Hepatocyte (in vitro differentiated cells): ENCODE results near the gene MRPL24. TPM values are rescaled to one million over a fixed set of nuclear protein-coding genes. Genes with fewer than 3 reads are reported as not detected.
A peak's percentile ranks its signal among the peaks of the same experiment; 100 is the strongest.

Experiments
- DNase-seq: peaks from one replicate; pipeline ENCODE4 v3.0.0-alpha.2; 2016; ENCODE audit warnings: low spot score
- H2AFZ ChIP-seq: fragments of 200-600 bp; sonication (generic); 2 replicates; pipeline ENCODE4 v1.6.0; 2016; ENCODE audit warnings: antibody characterized with exemption, mild to moderate bottlenecking
- H3K27ac ChIP-seq: fragments of 200-600 bp; sonication (generic); 2 replicates; pipeline ENCODE4 v1.5.1; 2016; ENCODE audit warnings: mild to moderate bottlenecking
- H3K27me3 ChIP-seq: fragments of 200-600 bp; sonication (generic); 2 replicates; pipeline ENCODE4 v1.6.1; 2016
- H3K36me3 ChIP-seq: fragments of 200-600 bp; sonication (generic); replicated peaks from 2 replicates; pipeline ENCODE4 v1.5.1; 2016; ENCODE audit warnings: low read depth; ENCODE audit not compliant: insufficient read depth
- H3K4me1 ChIP-seq: fragments of 200-600 bp; sonication (generic); 2 replicates; pipeline ENCODE4 v1.5.1; 2016; ENCODE audit warnings: mild to moderate bottlenecking, moderate library complexity; ENCODE audit not compliant: insufficient read depth
- H3K4me2 ChIP-seq: fragments of 200-600 bp; sonication (generic); 2 replicates; pipeline ENCODE4 v1.6.0; 2016
- H3K4me3 ChIP-seq: fragments of 200-600 bp; sonication (generic); 2 replicates; pipeline ENCODE4 v1.5.1; 2016; ENCODE audit warnings: mild to moderate bottlenecking
- H3K79me2 ChIP-seq: fragments of 200-600 bp; sonication (generic); 2 replicates; pipeline ENCODE4 v1.6.0; 2017; ENCODE audit warnings: mild to moderate bottlenecking
- H3K9me2 ChIP-seq: fragments of 200-600 bp; sonication (generic); replicated peaks from 2 replicates; pipeline ENCODE4 v1.6.0; 2017; ENCODE audit warnings: mild to moderate bottlenecking; ENCODE audit not compliant: insufficient read depth
- H3K9me3 ChIP-seq: fragments of 200-600 bp; sonication (generic); 2 replicates; pipeline ENCODE4 v1.5.1; 2016; ENCODE audit warnings: low read depth, mild to moderate bottlenecking
- H4K20me1 ChIP-seq: fragments of 200-600 bp; sonication (generic); 2 replicates; pipeline ENCODE4 v1.6.0; 2016; ENCODE audit warnings: mild to moderate bottlenecking; ENCODE audit not compliant: insufficient read depth, poor library complexity, severe bottlenecking
- CTCF ChIP-seq: fragments of 200-600 bp; sonication (generic); IDR thresholded peaks from 2 replicates; pipeline ENCODE4 v1.5.1; 2016; ENCODE audit warnings: antibody characterized with exemption, mild to moderate bottlenecking; ENCODE audit not compliant: poor library complexity
- EZH2 ChIP-seq: fragments of 200-600 bp; sonication (generic); IDR thresholded peaks from 2 replicates; pipeline ENCODE4 v1.6.1; 2016; ENCODE audit warnings: antibody characterized with exemption, mild to moderate bottlenecking, borderline replicate concordance
- EZH2phosphoT487 ChIP-seq: fragments of 200-600 bp; sonication (generic); IDR thresholded peaks from one replicate; pipeline ENCODE4 v1.6.1; 2018; ENCODE audit warnings: antibody characterized with exemption, mild to moderate bottlenecking, low read depth, moderate library complexity; ENCODE audit not compliant: unreplicated experiment, severe bottlenecking
- WGBS: methylation state at CpG from one replicate; pipeline ENCODE4 v1.1.6; 2016; ENCODE audit warnings: low lambda C conversion rate; ENCODE audit errors: missing lambda C conversion rate; 5-methylcytosine and 5-hydroxymethylcytosine counted together
- polyA plus RNA-seq: library from polyadenylated mRNA; unstranded; fragments of >200 nt; fragmentation: Nextera tagmentation; extraction: Ambion mirVana; gene quantifications from 2 replicates; pipeline ENCODE4 v1.2.1, GENCODE V29; 2016
- total RNA-seq: library from RNA; depleted of rRNA; stranded (reverse); fragments of >200 nt; gene quantifications from 2 replicates; pipeline ENCODE4 v1.2.3, GENCODE V29; 2014

Gene MRPL24
- total and polyA plus RNA-seq, 2 experiments from 2014 or later: 40.4 to 64.1 TPM

- H3K4me1 ChIP-seq: peaks cover 49% of the 10 kb centered on the region
- no peak overlapping the region for H3K27ac ChIP-seq
- no peak overlapping the region for H2AFZ ChIP-seq
- no peaks in the 10 kb centered on the region for H3K9me3 ChIP-seq
- H3K36me3 ChIP-seq: no peaks in the 10 kb centered on the region
- H4K20me1 ChIP-seq: no peaks in the 10 kb centered on the region
- no peak for TF ChIP-seq EZH2phosphoT487
- no peak for TF ChIP-seq CTCF
- no peak for TF ChIP-seq EZH2
- H3K4me3 ChIP-seq: no peak overlapping the region
- no peak overlapping the region for H3K4me2 ChIP-seq
- no peaks in the 10 kb centered on the region for H3K9me2 ChIP-seq
- no peak for DNase-seq
- no peaks in the 10 kb centered on the region for H3K79me2 ChIP-seq
- 44% methylated on average over 3 of the region's 3 CpGs for WGBS
- no peaks in the 10 kb centered on the region for H3K27me3 ChIP-seq
These were observed 28.3 kb downstream of the MRPL24 start for GRCh38 chr1:156712626-156713025.

- Histone ChIP-seq H3K36me3 (no peaks in the 10 kb centered on the region), H3K4me3 (no peak overlapping the region), H3K27ac (peak overlapping the region; percentile 88), H3K9me3 (no peaks in the 10 kb centered on the region), H2AFZ (no peak overlapping the region), H3K27me3 (no peaks in the 10 kb centered on the region), H4K20me1 (no peaks in the 10 kb centered on the region), H3K79me2 (no peaks in the 10 kb centered on the region), H3K9me2 (no peaks in the 10 kb centered on the region), H3K4me2 (peak overlapping the region; percentile 49), H3K4me1 (peaks cover 63% of the 10 kb centered on the region)
- 39% methylated on average over 6 of the region's 9 CpGs for WGBS
- TF ChIP-seq CTCF (no peak), EZH2 (no peak), EZH2phosphoT487 (no peak)
- no peak for DNase-seq
These were observed 29.7 kb downstream of the MRPL24 start for GRCh38 chr1:156711011-156711817.

- peak overlapping the region; percentile 92 for H3K4me2 ChIP-seq
- peaks cover 3% of the 10 kb centered on the region for H3K79me2 ChIP-seq
- no peaks in the 10 kb centered on the region for H3K9me2 ChIP-seq
- 66% methylated on average over 11 of the region's 11 CpGs for WGBS
- H3K9me3 ChIP-seq: no peaks in the 10 kb centered on the region
- no peaks in the 10 kb centered on the region for H3K27me3 ChIP-seq
- no peaks in the 10 kb centered on the region for H3K36me3 ChIP-seq
- H2AFZ ChIP-seq: no peak overlapping the region
- H3K4me1 ChIP-seq: peaks cover 76% of the 10 kb centered on the region
- no peak overlapping the region for H3K4me3 ChIP-seq
- no peaks in the 10 kb centered on the region for H4K20me1 ChIP-seq
- peak; percentile 59 for DNase-seq
- peak overlapping the region; percentile 97 for H3K27ac ChIP-seq
- TF ChIP-seq EZH2 (no peak), EZH2phosphoT487 (no peak), CTCF (no peak)
These were observed 31.0 kb downstream of the MRPL24 start for GRCh38 chr1:156709757-156710489.
